ENCODE data around the gene SERPINB1. TPM values are rescaled to one million over a fixed set of nuclear protein-coding genes. Genes with fewer than 3 reads are reported as not detected.

Gene SERPINB1
- total RNA-seq, 4 donors from 2014 or later = 21.3 to 29.0 (median 23.1) TPM

- WGBS, 2 donors = 35 to 42% methylated on average over 4 of the region's 4 CpGs
- Histone ChIP-seq H3K27ac (no peak overlapping the region), H3K9me3 (no peaks in the 10 kb centered on the region), H3K4me3 (no peak overlapping the region), H3K36me3 (no peaks in the 10 kb centered on the region), H3K27me3 (no peaks in the 10 kb centered on the region), H3K4me1 (peaks cover 0 to 13% (median 3%) of the 10 kb centered on the region in 4 donors)
- TF ChIP-seq EP300 (IDR thresholded peaks at IDR 0.05) (no peak), POLR2A (IDR thresholded peaks at IDR 0.05) (no peak), CTCF (IDR thresholded peaks at IDR 0.05) (no peak)
- no peak for DNase-seq (ENCODE audit: low spot score in 2 of 2)
Observed at GRCh38 chr6:2865694-2866151, 24.1 kb upstream of the SERPINB1 start.

- WGBS, 2 donors = 69 to 76% methylated on average over 7 of the region's 7 CpGs
- no peak for DNase-seq (ENCODE audit: low spot score in 2 of 2)
- H3K27ac ChIP-seq = no peak overlapping the region
- no peak overlapping the region for H3K4me3 ChIP-seq
- H3K4me1 ChIP-seq = peaks cover 0 to 13% (median 3%) of the 10 kb centered on the region in 4 donors
- no peaks in the 10 kb centered on the region for H3K9me3 ChIP-seq
- TF ChIP-seq POLR2A (IDR thresholded peaks at IDR 0.05) (no peak), CTCF (IDR thresholded peaks at IDR 0.05) (no peak)
- H3K27me3 ChIP-seq = no peaks in the 10 kb centered on the region
- H3K36me3 ChIP-seq = no peaks in the 10 kb centered on the region
Observed at GRCh38 chr6:2865270-2865669, 23.6 kb upstream of the SERPINB1 start.

GRCh38 chr6:2863901-2864300, 22.2 kb upstream of the SERPINB1 start:
- no peaks in the 10 kb centered on the region for H3K36me3 ChIP-seq
- no peak for DNase-seq (ENCODE audit: low spot score in 2 of 2)
- TF ChIP-seq POLR2A (IDR thresholded peaks at IDR 0.05) = no peak
- TF ChIP-seq EP300 (IDR thresholded peaks at IDR 0.05) = no peak
- peaks cover 0 to 19% (median 4%) of the 10 kb centered on the region in 4 donors for H3K4me1 ChIP-seq
- WGBS, 2 donors = 82 to 93% methylated on average over 2 of the region's 2 CpGs
- H3K9me3 ChIP-seq = no peaks in the 10 kb centered on the region
- no peaks in the 10 kb centered on the region for H3K27me3 ChIP-seq
- no peak overlapping the region for H3K4me3 ChIP-seq
- H3K27ac ChIP-seq = no peak overlapping the region

GRCh38 chr6:2862712-2863181, 21.1 kb upstream of the SERPINB1 start:
- no peaks in the 10 kb centered on the region for H3K27me3 ChIP-seq
- no peak overlapping the region for H3K4me3 ChIP-seq
- 62% methylated on average over 3 of the region's 3 CpGs for WGBS, 2 donors
- no peaks in the 10 kb centered on the region for H3K36me3 ChIP-seq
- TF ChIP-seq EP300 (IDR thresholded peaks at IDR 0.05) (no peak), CTCF (IDR thresholded peaks at IDR 0.05) (no peak), POLR2A (IDR thresholded peaks at IDR 0.05) (no peak)
- H3K27ac ChIP-seq = no peak overlapping the region
- no peak for DNase-seq (ENCODE audit: low spot score in 2 of 2)
- peaks cover 0 to 30% (median 15%) of the 10 kb centered on the region in 4 donors for H3K4me1 ChIP-seq
- no peaks in the 10 kb centered on the region for H3K9me3 ChIP-seq

GRCh38 chr6:2861822-2862164, 20.1 kb upstream of the SERPINB1 start:
- Histone ChIP-seq H3K27ac (no peak overlapping the region), H3K9me3 (no peaks in the 10 kb centered on the region), H3K4me1 (peaks cover 0 to 40% (median 22%) of the 10 kb centered on the region in 4 donors), H3K27me3 (no peaks in the 10 kb centered on the region), H3K36me3 (no peaks in the 10 kb centered on the region), H3K4me3 (no peak overlapping the region)
- no peak for TF ChIP-seq CTCF (IDR thresholded peaks at IDR 0.05)
- TF ChIP-seq POLR2A (IDR thresholded peaks at IDR 0.05) = no peak
- no peak for TF ChIP-seq EP300 (IDR thresholded peaks at IDR 0.05)
- no peak for DNase-seq (ENCODE audit: low spot score in 2 of 2)
- WGBS, 2 donors = 92 to 94% methylated on average over 1 of the region's 1 CpG

Data from tibial nerve (tissue), 4 donors.